WTC11 (cell line): ENCODE data around the gene SNX18.

Experiments used
- CTCF ChIP-seq: fragments of 200-600 bp; IDR thresholded peaks from 2 replicates; pipeline ENCODE4 v1.8.0; 2022; ENCODE audit warnings: antibody characterized with exemption
- NFYB ChIP-seq: sonication (generic); formaldehyde crosslinking; conservative IDR thresholded peaks from 2 replicates; pipeline ENCODE4 v1.8.0; 2022; ENCODE audit warnings: low read depth, missing genetic modification reagents
- PREB ChIP-seq: sonication (generic); formaldehyde crosslinking; IDR thresholded peaks from 2 replicates; pipeline ENCODE4 v1.8.1; 2022; ENCODE audit warnings: mild to moderate bottlenecking, missing genetic modification reagents, moderate library complexity, borderline replicate concordance
- SOX15 ChIP-seq: fragments of 250-450 bp; sonication (Bioruptor Pico); IDR thresholded peaks from 2 replicates; pipeline ENCODE4 v1.9.0; 2021; ENCODE audit warnings: mild to moderate bottlenecking
- TCF7 ChIP-seq: sonication (generic); formaldehyde crosslinking; IDR thresholded peaks from 2 replicates; pipeline ENCODE4 v1.8.0; 2022; ENCODE audit warnings: mild to moderate bottlenecking, low read depth, missing genetic modification reagents, moderate library complexity
- ZNF138 ChIP-seq: sonication (generic); formaldehyde crosslinking; conservative IDR thresholded peaks from 2 replicates; pipeline ENCODE4 v1.8.1; 2022; ENCODE audit warnings: mild to moderate bottlenecking, moderate library complexity, missing genetic modification reagents
- ZNF396 ChIP-seq: fragments of 250-450 bp; sonication (Bioruptor Pico); IDR thresholded peaks from 2 replicates; pipeline ENCODE4 v1.8.0; 2021; ENCODE audit warnings: mild to moderate bottlenecking, moderate library complexity, borderline replicate concordance
- TF ChIP-seq, protein P1 (sequence below): sonication (generic); formaldehyde crosslinking; IDR thresholded peaks from 2 replicates; pipeline ENCODE4 v1.8.1; 2023; ENCODE audit warnings: mild to moderate bottlenecking, missing genetic modification reagents
- TF ChIP-seq, protein P2 (sequence below): sonication (generic); formaldehyde crosslinking; IDR thresholded peaks from 2 replicates; pipeline ENCODE4 v1.8.1; 2023; ENCODE audit warnings: mild to moderate bottlenecking, missing genetic modification reagents, borderline replicate concordance

DNA sequence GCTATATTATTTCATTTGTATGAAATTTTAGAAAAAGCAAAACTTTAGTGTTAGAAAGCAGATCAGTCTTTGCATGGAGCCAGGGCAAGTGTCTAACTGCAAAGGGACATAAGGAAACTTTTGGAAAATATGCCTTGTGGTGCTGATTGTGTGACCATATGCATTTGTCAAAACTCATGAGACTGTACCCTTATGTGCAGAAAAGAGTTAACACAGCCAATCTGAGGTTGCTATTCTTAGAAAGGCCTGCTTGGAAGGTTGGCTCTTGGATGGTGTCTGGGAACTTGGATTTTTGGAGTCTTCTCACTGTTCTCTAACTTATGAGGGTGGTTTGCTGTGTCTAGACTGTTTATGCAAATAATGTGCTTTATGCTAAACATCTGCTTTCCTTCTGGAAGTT lies 76.6 kb downstream of the SNX18 start:
- TF ChIP-seq SOX15 (CRISPR knock-in tag): no peak
- no peak for TF ChIP-seq CTCF
- TF ChIP-seq NFYB: no peak
- TF ChIP-seq PREB: no peak
- TF ChIP-seq, protein P1, sequence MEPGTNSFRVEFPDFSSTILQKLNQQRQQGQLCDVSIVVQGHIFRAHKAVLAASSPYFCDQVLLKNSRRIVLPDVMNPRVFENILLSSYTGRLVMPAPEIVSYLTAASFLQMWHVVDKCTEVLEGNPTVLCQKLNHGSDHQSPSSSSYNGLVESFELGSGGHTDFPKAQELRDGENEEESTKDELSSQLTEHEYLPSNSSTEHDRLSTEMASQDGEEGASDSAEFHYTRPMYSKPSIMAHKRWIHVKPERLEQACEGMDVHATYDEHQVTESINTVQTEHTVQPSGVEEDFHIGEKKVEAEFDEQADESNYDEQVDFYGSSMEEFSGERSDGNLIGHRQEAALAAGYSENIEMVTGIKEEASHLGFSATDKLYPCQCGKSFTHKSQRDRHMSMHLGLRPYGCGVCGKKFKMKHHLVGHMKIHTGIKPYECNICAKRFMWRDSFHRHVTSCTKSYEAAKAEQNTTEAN (CRISPR knock-in tag): no peak
- TF ChIP-seq ZNF396 (CRISPR knock-in tag): no peak
- no peak for TF ChIP-seq TCF7
- TF ChIP-seq, protein P2, sequence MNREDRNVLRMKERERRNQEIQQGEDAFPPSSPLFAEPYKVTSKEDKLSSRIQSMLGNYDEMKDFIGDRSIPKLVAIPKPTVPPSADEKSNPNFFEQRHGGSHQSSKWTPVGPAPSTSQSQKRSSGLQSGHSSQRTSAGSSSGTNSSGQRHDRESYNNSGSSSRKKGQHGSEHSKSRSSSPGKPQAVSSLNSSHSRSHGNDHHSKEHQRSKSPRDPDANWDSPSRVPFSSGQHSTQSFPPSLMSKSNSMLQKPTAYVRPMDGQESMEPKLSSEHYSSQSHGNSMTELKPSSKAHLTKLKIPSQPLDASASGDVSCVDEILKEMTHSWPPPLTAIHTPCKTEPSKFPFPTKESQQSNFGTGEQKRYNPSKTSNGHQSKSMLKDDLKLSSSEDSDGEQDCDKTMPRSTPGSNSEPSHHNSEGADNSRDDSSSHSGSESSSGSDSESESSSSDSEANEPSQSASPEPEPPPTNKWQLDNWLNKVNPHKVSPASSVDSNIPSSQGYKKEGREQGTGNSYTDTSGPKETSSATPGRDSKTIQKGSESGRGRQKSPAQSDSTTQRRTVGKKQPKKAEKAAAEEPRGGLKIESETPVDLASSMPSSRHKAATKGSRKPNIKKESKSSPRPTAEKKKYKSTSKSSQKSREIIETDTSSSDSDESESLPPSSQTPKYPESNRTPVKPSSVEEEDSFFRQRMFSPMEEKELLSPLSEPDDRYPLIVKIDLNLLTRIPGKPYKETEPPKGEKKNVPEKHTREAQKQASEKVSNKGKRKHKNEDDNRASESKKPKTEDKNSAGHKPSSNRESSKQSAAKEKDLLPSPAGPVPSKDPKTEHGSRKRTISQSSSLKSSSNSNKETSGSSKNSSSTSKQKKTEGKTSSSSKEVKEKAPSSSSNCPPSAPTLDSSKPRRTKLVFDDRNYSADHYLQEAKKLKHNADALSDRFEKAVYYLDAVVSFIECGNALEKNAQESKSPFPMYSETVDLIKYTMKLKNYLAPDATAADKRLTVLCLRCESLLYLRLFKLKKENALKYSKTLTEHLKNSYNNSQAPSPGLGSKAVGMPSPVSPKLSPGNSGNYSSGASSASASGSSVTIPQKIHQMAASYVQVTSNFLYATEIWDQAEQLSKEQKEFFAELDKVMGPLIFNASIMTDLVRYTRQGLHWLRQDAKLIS (CRISPR knock-in tag): no peak
- no peak for TF ChIP-seq ZNF138 (CRISPR knock-in tag)
